MM.1S (cell line): ENCODE data around the gene LSM5.

ENCODE experiments used
- DNase-seq: peaks from one replicate; pipeline ENCODE4 v3.0.0-alpha.2; 2015
- H2AFZ ChIP-seq: fragments of 300-600 bp; sonication (generic); 2 replicates; pipeline ENCODE4 v1.6.0; 2016; ENCODE audit warnings: antibody characterized with exemption, low read length
- H3F3A ChIP-seq: fragments of 300-600 bp; sonication (generic); 2 replicates; pipeline ENCODE4 v1.6.1; 2016; ENCODE audit warnings: mild to moderate bottlenecking, antibody characterized with exemption, low read length, moderate library complexity, mixed read lengths; ENCODE audit not compliant: insufficient read depth
- H3K27ac ChIP-seq: fragments of 300-600 bp; sonication (generic); 2 replicates; pipeline ENCODE4 v1.5.1; 2016; ENCODE audit warnings: mild to moderate bottlenecking, low read length
- H3K27me3 ChIP-seq: fragments of 300-600 bp; sonication (generic); replicated peaks from 2 replicates; pipeline ENCODE4 v1.6.0; 2016; ENCODE audit warnings: low read length; ENCODE audit not compliant: insufficient read depth
- H3K36me3 ChIP-seq: fragments of 300-600 bp; sonication (generic); replicated peaks from 2 replicates; pipeline ENCODE4 v1.6.1; 2016; ENCODE audit warnings: mild to moderate bottlenecking, low read length, mixed read lengths; ENCODE audit not compliant: insufficient read depth
- H3K4me1 ChIP-seq: fragments of 300-600 bp; sonication (generic); 2 replicates; pipeline ENCODE4 v1.6.1; 2016; ENCODE audit warnings: low read length, mixed read lengths
- H3K4me2 ChIP-seq: fragments of 300-600 bp; sonication (generic); 2 replicates; pipeline ENCODE4 v1.6.0; 2016; ENCODE audit warnings: low read depth, low read length
- H3K4me3 ChIP-seq: fragments of 300-600 bp; sonication (generic); 2 replicates; pipeline ENCODE4 v1.5.1; 2016; ENCODE audit warnings: low read length, mixed read lengths
- H3K79me2 ChIP-seq: fragments of 300-600 bp; sonication (generic); 2 replicates; pipeline ENCODE4 v1.6.1; 2016; ENCODE audit warnings: mixed run types, low read length, mixed read lengths
- H3K9ac ChIP-seq: fragments of 300-600 bp; sonication (generic); 2 replicates; pipeline ENCODE4 v1.6.1; 2016; ENCODE audit warnings: low read length, mixed read lengths
- H3K9me2 ChIP-seq: fragments of 300-600 bp; sonication (generic); replicated peaks from 2 replicates; pipeline ENCODE4 v1.6.1; 2016; ENCODE audit warnings: mild to moderate bottlenecking, low read length, mixed read lengths; ENCODE audit not compliant: insufficient read depth
- H3K9me3 ChIP-seq: fragments of 300-600 bp; sonication (generic); replicated peaks from 2 replicates; pipeline ENCODE4 v1.6.1; 2016; ENCODE audit warnings: mild to moderate bottlenecking, low read length, mixed read lengths; ENCODE audit not compliant: insufficient read depth
- H4K20me1 ChIP-seq: fragments of 300-600 bp; sonication (generic); 2 replicates; pipeline ENCODE4 v1.6.1; 2016; ENCODE audit warnings: mild to moderate bottlenecking, low read length, moderate library complexity, mixed read lengths; ENCODE audit not compliant: insufficient read depth
- EZH2 ChIP-seq: fragments of 300-600 bp; sonication (generic); optimal IDR thresholded peaks from 2 replicates; pipeline ENCODE3; 2017; ENCODE audit warnings: low read depth, mild to moderate bottlenecking, antibody characterized with exemption, low read length, mixed read lengths
- EZH2phosphoT487 ChIP-seq: fragments of 300-600 bp; sonication (generic); IDR thresholded peaks from 2 replicates; pipeline ENCODE4 v1.6.1; 2018; ENCODE audit warnings: antibody characterized with exemption, low read length
- TF ChIP-seq, protein P1 (sequence below): fragments of 300-600 bp; sonication (generic); IDR thresholded peaks from 2 replicates; pipeline ENCODE4 v1.5.1; 2016; ENCODE audit warnings: antibody characterized with exemption, low read length, mixed read lengths

Gene LSM5

DNA sequence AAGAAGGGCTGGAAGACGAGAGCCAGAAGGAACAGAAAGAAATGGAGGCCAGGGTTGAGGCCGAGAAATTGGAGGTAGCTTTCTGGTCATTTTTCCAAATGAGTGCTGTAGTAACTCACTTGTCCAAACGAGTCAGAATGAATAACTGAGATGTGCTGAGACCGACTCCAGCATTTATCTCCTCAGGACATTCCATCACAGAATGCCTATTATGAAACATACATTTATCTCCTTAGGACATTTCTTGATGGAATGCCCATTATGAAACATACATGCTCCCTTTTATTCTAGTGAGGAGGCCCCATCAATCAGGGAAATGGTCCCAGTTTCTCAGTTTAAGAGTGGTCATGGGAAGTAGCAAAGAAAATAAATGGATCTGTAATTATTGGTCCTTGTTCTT, 21.6 kb upstream of the LSM5 start:
- no peak overlapping the region for H3K4me3 ChIP-seq
- H3K79me2 ChIP-seq, result peaks cover 87% of the 10 kb centered on the region
- no peaks in the 10 kb centered on the region for H3K9me3 ChIP-seq
- H3K27ac ChIP-seq, result no peak overlapping the region
- H2AFZ ChIP-seq, result no peak overlapping the region
- 0 out of 2 replicates have a peak, but pooled peaks cover 2% of the 10 kb centered on the region for H4K20me1 ChIP-seq
- H3K9ac ChIP-seq, result no peak overlapping the region
- no peaks in the 10 kb centered on the region for H3K9me2 ChIP-seq
- H3K4me1 ChIP-seq, result no peaks in the 10 kb centered on the region
- H3K4me2 ChIP-seq, result no peak overlapping the region
- no peaks in the 10 kb centered on the region for H3K36me3 ChIP-seq
- peaks cover 6% of the 10 kb centered on the region for H3F3A ChIP-seq
- H3K27me3 ChIP-seq, result no peaks in the 10 kb centered on the region
- TF ChIP-seq EZH2, result no peak
- no peak for TF ChIP-seq EZH2phosphoT487
- TF ChIP-seq, protein P1, sequence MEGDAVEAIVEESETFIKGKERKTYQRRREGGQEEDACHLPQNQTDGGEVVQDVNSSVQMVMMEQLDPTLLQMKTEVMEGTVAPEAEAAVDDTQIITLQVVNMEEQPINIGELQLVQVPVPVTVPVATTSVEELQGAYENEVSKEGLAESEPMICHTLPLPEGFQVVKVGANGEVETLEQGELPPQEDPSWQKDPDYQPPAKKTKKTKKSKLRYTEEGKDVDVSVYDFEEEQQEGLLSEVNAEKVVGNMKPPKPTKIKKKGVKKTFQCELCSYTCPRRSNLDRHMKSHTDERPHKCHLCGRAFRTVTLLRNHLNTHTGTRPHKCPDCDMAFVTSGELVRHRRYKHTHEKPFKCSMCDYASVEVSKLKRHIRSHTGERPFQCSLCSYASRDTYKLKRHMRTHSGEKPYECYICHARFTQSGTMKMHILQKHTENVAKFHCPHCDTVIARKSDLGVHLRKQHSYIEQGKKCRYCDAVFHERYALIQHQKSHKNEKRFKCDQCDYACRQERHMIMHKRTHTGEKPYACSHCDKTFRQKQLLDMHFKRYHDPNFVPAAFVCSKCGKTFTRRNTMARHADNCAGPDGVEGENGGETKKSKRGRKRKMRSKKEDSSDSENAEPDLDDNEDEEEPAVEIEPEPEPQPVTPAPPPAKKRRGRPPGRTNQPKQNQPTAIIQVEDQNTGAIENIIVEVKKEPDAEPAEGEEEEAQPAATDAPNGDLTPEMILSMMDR, result no peak
- DNase-seq, result no peak

GRCh38 chr7:32507414-32507813, 17.2 kb upstream of the LSM5 start:
- no peak overlapping the region for H3K27ac ChIP-seq
- no peaks in the 10 kb centered on the region; the same call in 1 of the 2 replicates for H4K20me1 ChIP-seq
- no peaks in the 10 kb centered on the region for H3K9me2 ChIP-seq
- peaks cover 15% of the 10 kb centered on the region for H3F3A ChIP-seq
- H3K79me2 ChIP-seq, result peaks cover 82% of the 10 kb centered on the region
- peak overlapping the region; percentile 54; the same call in 1 of the 2 replicates for H3K4me2 ChIP-seq
- no peak overlapping the region for H3K9ac ChIP-seq
- H3K27me3 ChIP-seq, result no peaks in the 10 kb centered on the region
- no peak overlapping the region for H3K4me3 ChIP-seq
- H3K9me3 ChIP-seq, result no peaks in the 10 kb centered on the region
- no peak for DNase-seq
- TF ChIP-seq, protein P1, result no peak
- TF ChIP-seq EZH2, result no peak
- no peak for TF ChIP-seq EZH2phosphoT487
- peaks cover 3% of the 10 kb centered on the region; the same call in 1 of the 2 replicates for H3K4me1 ChIP-seq
- H3K36me3 ChIP-seq, result no peaks in the 10 kb centered on the region
- no peak overlapping the region for H2AFZ ChIP-seq

GRCh38 chr7:32506266-32507054, 16.3 kb upstream of the LSM5 start:
- peaks cover 15% of the 10 kb centered on the region for H3F3A ChIP-seq
- H3K9ac ChIP-seq, result no peak overlapping the region
- H3K27me3 ChIP-seq, result no peaks in the 10 kb centered on the region
- peaks cover 3% of the 10 kb centered on the region; the same call in 1 of the 2 replicates for H3K4me1 ChIP-seq
- H3K9me2 ChIP-seq, result no peaks in the 10 kb centered on the region
- H3K27ac ChIP-seq, result peak overlapping the region; percentile 75; the same call in 1 of the 2 replicates
- H3K4me3 ChIP-seq, result no peak overlapping the region; the same call in 1 of the 2 replicates
- H4K20me1 ChIP-seq, result no peaks in the 10 kb centered on the region; the same call in none of the 2 replicates
- peak overlapping the region; percentile 54; the same call in 1 of the 2 replicates for H3K4me2 ChIP-seq
- peaks cover 82% of the 10 kb centered on the region for H3K79me2 ChIP-seq
- no peak overlapping the region for H2AFZ ChIP-seq
- H3K9me3 ChIP-seq, result no peaks in the 10 kb centered on the region
- DNase-seq, result peak; percentile 76
- no peak for TF ChIP-seq EZH2
- TF ChIP-seq, protein P1, result no peak
- TF ChIP-seq EZH2phosphoT487, result no peak
- H3K36me3 ChIP-seq, result no peaks in the 10 kb centered on the region
